GM19324 (cell line): ENCODE results near the gene NKPD1.

ENCODE experiments used
- ATAC-seq: cut with Tn5 transposase; IDR thresholded peaks from one replicate; pipeline ENCODE4 v1.9.1; 2021; ENCODE audit warnings: mild to moderate bottlenecking, moderate library complexity; ENCODE audit not compliant: unreplicated experiment, low FRiP score

NKPD1 gene

DNA sequence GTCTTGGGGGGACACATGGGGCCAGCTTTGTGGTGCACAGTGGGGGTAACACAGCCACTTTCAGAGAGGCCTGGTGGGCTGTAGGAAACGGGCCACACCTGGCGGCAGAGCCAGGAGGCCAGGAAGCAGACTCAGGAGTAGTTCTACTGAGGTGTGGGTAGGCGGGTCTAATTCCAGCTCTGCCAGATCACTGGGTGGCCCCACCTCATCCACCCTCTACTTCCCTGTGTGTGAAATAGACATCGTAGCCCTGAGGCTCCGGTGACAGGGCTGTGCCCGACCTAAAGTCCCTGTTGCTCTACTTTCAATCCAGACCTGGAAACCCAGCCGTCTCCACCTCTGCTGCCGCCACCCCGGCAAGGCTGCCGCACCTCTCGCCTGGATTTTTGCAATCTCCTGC is 4.0 kb downstream of the NKPD1 start:
- no peak for ATAC-seq

DNA sequence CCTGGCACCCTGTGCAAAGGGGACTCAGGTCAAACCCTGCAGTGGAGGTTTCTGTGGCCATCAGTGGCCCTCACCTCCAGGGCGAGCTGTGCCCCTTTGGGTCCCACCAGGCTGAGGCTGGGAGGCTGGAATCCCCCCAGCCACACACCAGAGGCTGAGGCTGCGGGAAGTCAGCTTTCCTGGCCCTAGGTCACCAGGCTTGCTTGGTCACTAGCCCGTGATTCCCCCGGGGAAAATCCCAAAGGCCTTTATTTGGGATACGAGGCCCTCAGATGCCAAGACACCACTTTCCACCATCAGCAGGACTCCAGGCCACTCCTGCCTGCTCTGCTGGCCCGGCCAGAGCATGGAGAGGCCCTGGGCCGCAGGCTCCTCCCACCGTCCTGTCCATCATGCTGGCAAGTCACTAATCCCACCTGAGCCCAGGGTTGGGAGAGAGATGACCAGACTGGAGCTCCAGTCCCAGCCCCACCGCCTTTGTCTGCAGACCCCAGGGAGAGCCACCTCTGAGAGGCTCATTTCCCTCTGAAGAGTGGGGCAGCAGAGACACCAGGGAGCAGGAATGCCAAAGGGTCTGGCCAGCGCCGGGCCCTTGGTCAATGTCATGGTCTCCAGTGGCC is 4.7 kb downstream of the NKPD1 start:
- ATAC-seq = no peak

DNA sequence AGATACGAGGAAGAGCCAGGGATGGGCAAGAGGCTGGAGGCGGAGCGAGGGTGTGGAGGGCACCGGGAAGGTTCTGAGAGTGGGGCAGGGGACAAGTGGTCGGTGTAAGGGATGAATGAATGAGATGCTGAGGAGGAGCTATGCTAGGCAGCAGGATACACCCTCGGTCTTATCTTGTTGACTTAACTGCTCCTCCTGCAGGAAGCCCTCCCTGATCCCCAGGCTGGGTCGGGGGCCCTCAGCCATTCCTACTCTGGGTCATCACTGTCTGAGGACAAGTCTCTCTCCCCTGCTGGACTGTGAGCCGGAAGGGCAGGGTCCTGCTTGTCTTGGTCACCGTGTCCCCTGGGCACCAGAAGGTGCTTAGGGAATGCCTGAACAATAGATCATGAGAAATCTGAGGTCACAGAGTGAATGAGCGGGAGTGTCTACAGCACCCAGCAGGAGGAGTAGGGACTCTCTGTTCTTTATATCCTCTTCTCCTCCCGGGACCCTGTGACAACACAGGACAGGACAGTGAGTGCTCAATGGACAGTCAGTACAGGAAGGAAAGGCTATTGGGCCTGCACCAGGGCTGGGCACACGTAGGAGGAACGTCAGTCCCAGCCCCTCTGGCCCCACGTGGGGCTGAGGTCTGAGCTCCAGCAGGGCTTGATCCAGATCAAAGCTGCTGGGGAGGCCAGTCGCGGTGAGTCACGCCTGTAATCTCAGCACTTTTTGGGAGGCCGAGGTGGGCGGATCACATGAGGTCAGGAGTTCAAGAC is 6.5 kb downstream of the NKPD1 start:
- ATAC-seq = no peak

DNA sequence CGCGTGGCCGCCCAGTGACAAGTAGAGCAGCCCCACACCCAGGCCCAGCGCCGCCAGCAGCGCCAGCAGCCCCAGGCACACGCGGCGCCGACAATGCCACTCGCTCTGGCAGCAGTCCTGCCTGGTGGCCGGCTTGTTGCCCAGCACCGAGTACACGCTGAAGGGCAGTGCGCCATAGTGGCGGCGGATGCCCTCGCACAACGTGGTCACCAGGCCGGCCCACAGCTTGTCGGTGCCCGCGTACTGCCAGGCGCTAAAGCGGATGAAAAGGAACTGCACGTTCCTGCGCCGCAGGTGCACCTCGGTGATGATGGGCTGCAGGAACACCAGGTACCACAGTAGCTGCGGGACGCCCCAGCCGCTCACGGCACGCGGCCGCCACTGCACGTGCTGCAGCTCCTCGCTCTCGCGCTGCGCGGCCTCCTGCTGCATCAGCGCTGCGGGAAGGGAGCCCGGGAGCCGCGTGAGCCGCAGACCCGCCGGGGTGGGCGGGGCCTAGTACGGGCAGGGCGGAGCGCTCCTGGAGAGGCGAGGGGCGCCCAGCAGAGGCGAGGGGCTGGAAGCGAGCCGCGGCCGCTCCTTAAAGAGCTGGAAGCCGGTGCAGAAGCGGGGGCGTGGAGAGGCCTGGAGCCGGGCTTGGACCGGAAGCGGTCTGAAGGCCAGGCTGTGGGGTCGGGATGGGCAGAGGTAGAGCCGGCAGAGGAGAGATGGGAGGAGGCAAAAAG is 7.3 kb downstream of the NKPD1 start:
- ATAC-seq = no peak

DNA sequence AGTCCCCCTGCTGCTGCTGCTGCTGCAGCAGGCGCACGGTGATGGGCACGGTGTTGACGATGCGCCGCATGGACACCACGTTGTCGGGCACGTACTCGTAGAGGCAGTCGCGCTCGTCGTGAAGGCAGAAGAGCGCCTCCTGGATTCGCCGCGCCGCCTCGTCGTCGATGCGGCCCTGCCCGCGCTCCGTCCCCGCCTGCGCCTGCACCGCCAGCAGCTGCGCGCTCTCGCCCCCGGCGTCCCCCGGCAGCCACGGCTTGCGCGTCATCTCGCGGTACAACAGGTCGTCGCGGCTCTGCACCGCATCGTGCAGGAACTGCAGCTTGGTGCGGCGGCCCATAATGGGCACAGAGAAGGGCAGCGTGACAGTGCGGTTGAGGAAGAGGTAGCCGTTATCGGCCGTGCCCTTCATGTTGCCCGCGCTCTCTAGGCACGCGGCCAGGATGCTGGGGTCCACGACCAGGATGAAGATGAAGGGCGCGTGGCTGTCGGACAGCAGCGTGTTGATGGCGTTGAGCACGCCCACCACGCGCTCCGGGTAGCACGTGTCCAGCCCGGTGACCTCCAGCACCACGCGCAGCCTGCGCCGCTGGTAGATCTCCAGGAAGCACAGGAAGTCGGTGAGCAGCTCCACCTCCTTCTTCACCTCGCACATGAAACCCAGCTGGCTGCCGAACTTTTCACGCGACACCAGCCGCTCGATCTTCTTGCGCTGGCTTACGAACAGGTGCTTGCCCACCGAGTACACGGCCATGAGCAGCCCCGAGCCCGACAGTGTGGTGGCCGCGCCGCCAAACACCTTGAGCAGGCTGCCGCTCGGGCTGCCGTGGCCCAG is 8.1 kb downstream of the NKPD1 start:
- ATAC-seq = no peak

DNA sequence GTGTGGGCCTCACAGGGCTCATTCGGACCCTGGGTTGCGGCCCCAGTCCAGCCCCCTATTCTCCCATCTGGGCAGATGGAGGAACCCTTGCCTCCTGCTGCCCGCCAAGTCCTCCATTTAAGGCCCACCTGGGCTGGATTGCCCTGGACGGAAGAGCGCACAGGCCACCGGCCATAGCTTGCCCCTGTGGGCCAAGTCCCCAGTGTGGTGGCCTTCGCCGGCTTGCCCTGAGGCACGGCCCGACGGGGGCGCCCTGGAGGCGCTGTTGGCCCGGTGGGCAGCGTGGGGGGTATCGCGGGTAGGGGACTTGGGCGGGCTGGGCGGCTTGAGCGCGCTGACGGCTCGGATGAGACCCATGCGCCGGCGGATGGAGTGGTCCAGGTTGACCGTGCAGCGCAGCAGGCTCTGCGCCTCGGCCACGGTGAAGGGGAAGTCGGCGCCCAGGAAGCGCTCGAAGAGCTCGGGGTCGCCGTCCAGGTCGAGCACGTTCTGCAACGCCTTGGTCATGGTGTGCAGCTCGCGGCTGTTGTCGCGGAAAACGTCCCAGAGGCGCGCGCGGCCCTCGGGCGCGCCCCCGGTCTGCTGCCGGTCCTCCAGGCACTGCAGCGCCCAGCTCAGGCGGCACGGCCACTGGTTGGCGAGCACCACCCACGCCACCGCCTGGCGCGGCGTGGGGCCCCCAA is 8.8 kb downstream of the NKPD1 start:
- no peak for ATAC-seq

DNA sequence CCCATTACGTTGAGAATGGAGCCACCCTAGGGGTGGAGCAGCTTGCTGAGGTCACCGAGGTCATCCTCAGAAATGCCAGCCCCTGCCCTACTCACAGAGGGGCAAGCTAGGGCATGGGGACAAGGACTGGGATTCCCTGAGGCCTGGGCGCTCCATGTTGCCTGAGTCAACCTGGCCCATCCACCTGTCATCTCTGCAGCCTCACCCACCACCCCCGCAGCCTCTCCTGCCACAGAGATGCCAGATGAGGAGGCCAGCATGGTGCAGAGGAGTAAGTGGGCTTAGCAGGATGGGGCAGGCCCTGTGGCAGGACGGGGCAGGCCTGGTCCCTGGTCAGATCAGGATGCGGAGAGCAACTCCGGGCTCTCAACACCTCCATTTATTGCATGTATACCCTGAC is 9.5 kb downstream of the NKPD1 start:
- no peak for ATAC-seq

DNA sequence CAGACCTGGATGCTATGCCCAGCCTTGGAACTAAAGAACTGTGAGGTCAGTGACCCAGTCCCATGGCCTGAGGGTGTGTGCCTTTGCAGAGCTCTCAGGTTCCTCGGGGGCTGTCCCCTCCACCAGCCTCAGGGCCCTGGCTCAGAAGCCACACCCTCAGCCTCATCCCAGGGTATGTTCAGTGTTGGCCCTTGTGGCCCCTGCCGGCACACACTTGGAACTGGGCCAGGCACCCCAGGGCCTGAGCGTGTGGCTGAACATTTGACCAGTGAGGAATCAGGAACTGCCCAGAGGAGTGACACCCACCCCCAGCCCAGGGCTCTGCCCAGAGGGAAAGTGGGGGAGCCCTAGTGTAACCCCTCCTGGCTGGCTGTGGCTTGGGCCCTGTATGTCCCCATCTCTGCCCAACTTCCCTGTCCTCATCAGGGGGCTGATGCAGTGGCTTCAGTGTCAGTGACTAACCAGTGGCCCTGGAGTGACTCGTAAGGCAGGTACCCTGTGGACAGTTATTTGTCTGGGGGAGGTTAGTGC is 10.0 kb downstream of the NKPD1 start:
- ATAC-seq = no peak

DNA sequence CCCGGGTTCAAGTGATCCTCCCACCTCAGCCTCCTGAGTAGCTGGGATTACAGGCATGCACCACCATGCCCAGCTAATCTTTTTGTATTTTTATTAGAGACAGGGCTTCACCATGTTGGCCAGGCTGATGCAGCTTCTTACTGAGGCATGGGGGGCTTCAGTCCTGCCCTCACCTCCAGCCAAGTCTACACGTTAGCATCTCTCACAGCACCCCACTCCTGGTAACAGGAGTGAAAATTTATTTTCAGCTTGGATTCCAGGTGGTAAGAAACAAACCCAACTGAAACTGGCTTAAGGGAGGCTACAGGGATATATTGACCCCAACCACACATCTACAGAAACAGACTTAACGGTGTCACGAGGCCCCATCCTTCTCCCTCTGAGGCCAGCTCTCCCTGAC is 10.6 kb downstream of the NKPD1 start:
- no peak for ATAC-seq

DNA sequence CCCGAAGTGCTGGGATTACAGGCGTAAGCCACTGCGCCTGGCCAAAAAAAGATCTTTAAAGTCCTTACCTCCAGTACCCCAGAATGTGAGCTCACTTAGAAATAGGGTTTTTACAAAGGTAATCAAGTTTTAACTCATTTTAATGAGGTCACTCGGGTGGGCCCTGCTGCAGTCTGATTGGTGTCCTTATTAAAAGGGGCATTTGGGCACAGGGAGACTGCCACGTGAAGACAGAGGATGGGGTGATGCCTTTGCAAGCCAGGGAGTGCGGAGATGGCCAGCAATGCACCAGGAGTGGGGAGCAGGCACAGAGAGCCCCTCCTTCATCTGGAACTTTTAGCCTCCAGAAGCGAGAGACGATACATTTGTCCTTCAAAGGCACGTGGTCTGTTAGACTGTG is 11.7 kb downstream of the NKPD1 start:
- ATAC-seq = no peak

DNA sequence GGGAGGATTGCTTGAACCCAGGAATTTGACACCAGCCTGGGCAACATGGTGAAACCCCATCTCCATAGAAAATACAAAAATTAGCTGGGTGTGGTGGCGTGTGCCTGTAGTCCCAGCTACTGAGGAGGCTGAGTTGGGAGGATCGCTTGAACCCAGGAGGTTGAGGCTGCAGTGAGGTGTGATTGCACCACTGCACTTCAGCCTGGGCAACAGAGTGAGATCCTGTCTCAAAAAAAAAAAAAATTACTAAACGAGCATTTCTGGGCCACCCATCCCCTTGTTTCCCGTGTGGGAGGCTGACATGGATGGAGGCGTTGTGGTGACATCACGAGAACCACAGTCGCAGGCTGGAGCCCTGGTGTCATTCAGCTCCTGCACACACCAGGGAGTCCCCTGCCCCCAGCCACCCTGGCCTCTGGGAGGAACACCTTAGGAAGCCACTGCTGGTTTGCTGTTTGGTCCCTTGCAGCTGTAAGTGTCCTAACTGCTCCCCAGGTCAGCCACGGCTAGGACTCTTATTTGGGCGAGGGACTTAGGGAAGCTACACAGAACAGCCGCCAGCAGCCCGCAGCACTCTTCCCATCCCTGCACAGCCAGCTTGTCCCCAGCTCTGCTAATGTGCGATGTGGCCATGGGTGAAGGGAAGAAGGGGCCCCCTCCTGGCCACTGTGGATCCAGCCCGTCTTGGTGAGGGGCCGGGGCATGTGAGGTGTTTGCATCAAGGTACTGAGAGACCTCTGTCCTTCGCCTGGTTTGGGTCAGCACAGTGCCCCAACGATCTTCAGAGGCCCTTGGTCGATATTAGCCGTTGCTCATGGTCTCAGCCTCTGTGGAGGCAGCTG is 12.7 kb downstream of the NKPD1 start:
- ATAC-seq = no peak

DNA sequence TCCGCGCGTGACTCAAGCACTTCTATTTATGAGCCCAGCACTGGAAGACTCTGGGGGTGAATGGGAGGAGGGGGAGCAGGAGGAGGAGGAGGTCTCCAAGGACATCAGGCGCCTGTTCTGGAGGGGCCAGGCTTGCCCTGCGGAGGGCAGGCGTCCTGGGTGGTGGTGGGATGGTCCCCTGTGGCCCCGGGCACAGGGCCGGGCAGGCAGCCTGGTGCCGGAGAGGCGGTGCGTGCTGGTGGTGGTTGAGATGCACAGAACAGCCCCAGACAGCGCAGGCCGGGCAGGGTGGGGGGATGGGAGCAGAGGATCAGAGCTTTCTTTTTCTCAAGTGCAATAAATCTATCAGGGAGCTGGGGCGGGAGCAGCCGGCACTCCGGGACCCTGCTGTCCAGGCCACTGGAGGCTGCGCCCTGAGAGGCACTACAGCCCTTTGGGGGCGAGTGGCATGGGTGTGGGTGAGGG is 14.0 kb downstream of the NKPD1 start:
- no peak for ATAC-seq

DNA sequence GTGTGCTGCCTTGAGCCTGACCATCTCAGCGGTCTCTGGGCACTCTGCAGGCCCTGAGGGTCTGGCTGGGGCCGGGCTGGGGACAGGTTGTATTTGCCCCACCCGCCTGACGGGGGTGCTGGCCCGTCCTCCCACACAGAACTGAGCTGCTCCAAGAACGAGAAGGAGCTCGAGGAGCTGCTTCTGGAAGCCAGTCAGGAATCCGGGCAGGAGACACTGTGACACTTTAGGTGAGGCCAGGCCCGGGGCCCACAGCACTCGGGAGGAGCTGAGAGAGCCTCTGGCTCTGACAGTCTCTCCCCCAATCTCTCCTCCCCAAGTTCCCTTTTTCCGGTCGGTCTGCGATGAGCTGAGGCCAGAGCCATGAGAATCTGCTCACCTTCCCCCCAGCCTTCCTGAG is 14.5 kb downstream of the NKPD1 start:
- ATAC-seq = no peak

DNA sequence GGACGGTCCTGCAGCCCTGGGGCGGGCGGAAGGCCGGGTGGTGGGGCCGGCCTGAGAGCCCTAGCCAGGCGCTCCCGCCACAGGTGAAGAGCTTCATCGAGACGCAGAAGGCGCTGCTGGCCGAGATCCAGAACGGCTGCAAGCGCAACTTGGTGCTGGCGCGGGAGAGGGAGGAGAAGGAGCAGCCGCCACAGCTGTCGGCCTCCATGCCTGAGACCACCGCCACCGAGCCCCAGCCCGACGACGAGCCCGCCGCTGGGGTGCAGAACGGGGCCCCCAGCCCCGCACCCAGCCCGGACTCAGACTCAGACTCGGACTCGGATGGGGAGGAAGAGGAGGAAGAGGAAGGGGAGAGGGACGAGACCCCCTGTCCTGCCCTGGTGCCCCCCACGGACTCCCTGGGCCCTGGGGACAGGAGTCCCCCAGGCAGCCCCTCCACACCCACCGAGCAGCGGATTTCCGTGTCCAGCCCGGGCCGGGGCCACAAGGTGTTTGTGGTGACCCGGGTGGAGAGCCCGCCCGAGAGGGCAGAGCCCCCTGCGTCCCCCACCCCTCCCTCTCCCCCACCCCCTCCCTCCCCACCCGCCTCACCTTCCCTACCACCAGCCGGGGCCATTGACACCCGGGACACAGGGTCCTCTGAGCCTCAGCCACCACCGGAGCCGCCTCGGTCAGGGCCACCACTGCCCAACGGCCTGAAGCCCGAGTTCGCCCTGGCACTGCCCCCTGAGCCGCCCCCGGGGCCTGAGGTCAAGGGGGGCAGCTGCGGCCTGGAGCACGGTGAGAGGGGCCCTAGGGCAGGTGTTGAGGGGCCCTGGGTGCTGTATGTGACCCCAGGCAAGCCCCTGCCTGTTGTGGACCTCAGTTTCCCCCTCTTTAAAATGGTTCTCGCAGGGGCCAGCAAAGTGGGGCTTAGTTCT is 15.3 kb downstream of the NKPD1 start:
- ATAC-seq = no peak

DNA sequence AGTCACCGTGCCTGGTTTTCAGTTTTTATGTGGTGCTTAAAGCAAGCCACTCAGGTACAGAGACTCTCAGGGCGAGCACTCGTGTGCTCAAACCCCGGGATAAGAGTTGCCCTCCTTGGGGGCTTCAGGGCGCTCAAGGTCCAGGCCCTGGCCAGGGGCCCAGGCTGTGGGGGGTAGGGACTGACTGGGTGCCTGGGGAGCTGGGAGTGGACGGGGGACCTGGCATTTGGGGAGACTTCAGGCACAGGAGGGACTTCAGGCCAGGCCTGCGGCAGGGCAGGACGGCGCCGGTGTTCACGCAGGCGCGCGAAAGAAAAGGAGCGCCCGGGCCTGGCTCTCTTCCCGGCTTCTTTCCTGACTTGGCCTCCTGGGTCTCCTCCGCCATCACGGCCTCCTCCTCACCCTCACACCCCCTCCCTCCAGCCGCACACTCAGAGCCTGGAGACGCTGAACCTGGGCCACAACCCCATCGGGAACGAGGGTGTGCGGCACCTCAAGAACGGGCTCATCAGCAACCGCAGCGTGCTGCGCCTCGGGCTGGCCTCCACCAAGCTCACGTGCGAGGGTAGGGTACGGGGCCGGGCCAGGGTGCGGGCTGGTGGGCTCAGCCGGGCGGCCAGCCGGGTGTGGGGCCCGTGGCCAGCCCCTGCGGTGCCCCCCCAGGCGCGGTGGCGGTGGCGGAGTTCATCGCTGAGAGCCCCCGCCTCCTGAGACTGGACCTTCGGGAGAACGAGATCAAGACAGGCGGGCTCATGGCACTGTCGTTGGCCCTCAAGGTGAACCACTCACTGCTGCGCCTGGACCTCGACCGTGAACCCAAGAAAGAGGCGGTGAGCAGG is 16.1 kb downstream of the NKPD1 start:
- no peak for ATAC-seq

DNA sequence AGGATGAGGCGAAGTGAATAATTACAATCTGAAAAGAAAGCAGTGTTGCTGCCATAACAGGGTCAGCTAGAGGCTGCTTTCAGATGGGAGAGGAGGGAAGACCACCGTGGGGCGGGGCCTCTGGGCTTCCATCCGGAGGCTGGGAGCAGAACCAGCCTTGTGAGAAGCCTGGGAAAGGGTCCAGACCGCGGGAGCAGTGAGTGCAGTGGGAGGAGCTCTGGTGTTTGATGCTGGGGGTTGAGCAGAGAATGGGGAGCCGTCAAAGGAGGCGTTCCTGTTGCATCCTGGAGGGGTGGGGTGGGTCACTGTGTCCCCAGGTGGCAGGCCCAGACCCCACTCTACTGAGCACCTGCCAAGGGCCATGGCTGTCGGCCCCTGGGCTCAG is 18.1 kb downstream of the NKPD1 start:
- ATAC-seq = no peak

DNA sequence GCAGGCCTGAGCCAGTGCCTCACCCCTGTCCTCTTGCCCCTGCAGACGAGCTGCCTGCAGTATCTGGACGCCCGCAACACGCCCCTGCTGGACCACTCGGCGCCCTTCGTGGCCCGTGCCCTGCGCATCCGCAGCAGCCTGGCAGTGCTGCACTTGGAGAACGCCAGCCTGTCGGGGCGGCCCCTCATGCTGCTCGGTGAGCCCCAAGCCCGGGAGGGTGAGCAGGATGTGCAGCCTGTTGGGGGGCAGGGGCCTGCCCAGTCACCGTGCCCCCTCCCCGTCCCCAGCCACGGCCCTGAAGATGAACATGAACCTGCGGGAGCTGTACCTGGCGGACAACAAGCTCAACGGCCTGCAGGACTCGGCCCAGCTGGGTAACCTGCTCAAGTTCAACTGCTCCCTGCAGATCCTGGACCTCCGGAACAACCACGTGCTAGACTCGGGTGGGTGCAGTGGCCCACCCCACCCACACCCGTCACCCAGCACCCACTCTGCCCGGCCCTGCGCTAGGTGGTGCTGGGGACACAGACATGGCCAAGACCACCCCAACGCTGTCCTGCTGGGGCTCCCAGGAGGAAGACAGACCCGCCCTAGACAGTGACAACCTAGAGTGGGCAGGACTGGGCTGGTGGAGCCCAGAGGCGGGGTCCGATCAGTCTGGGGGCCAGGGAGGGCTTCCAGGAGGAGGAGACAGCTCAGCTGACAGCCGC is 18.6 kb downstream of the NKPD1 start:
- ATAC-seq = no peak
